GM23338 (cell line): Measurements from ENCODE around the gene CFAP299. TPM values are rescaled to one million over a fixed set of nuclear protein-coding genes. Genes with fewer than 3 reads are reported as not detected.

Source experiments
- ATAC-seq: fragments of 200-7000 bp; cut with Tn5 transposase; 3 replicates; pipeline ENCODE4 v1.9.1; 2020
- DNase-seq: peaks from one replicate; pipeline ENCODE4 v3.0.0-alpha.2; 2015; ENCODE audit warnings: low spot score
- H2AFZ ChIP-seq: fragments of 200-600 bp; sonication (generic); 2 replicates; pipeline ENCODE4 v1.8.0; 2016; ENCODE audit warnings: antibody characterized with exemption, mild to moderate bottlenecking, moderate library complexity
- H3F3A ChIP-seq: fragments of 200-600 bp; sonication (generic); replicated peaks from 2 replicates; pipeline ENCODE4 v1.8.0; 2017; ENCODE audit warnings: antibody characterized with exemption, mixed run types, low read depth
- H3K27ac ChIP-seq: fragments of 200-600 bp; sonication (generic); 2 replicates; pipeline ENCODE4 v1.6.1; 2016; ENCODE audit warnings: low read depth
- H3K27me3 ChIP-seq: fragments of 200-600 bp; sonication (generic); 2 replicates; pipeline ENCODE4 v1.8.0; 2016; ENCODE audit warnings: mild to moderate bottlenecking, mixed run types, moderate library complexity; ENCODE audit not compliant: insufficient read depth
- H3K36me3 ChIP-seq: fragments of 200-600 bp; sonication (generic); 2 replicates; pipeline ENCODE4 v1.8.0; 2016; ENCODE audit warnings: mild to moderate bottlenecking; ENCODE audit not compliant: insufficient read depth
- H3K4me1 ChIP-seq: fragments of 200-600 bp; sonication (generic); 2 replicates; pipeline ENCODE4 v1.8.0; 2016; ENCODE audit warnings: mild to moderate bottlenecking, moderate library complexity; ENCODE audit not compliant: insufficient read depth
- H3K4me2 ChIP-seq: fragments of 200-600 bp; sonication (generic); 2 replicates; pipeline ENCODE4 v1.7.1; 2017; ENCODE audit warnings: mixed run types
- H3K4me3 ChIP-seq: fragments of 200-600 bp; sonication (generic); 2 replicates; pipeline ENCODE4 v1.6.1; 2016; ENCODE audit warnings: mixed run types
- H3K79me2 ChIP-seq: fragments of 200-600 bp; sonication (generic); replicated peaks from 2 replicates; pipeline ENCODE4 v1.8.0; 2017; ENCODE audit warnings: mild to moderate bottlenecking; ENCODE audit not compliant: insufficient read depth
- H3K9me2 ChIP-seq: fragments of 200-600 bp; sonication (generic); 2 replicates; pipeline ENCODE4 v1.8.0; 2017; ENCODE audit not compliant: insufficient read depth
- H4K20me1 ChIP-seq: fragments of 200-600 bp; sonication (generic); replicated peaks from 2 replicates; pipeline ENCODE4 v1.8.0; 2017; ENCODE audit warnings: mild to moderate bottlenecking; ENCODE audit not compliant: insufficient read depth
- H3K27ac Mint-ChIP-seq: 2 replicates; pipeline ENCODE4 v1.8.0; 2020; ENCODE audit warnings: inconsistent platforms, mild to moderate bottlenecking, moderate library complexity, mixed read lengths
- H3K27me3 Mint-ChIP-seq: 3 replicates; pipeline ENCODE4 v1.8.0; 2022; ENCODE audit warnings: low read depth, mild to moderate bottlenecking, moderate library complexity, mixed read lengths, inconsistent platforms; ENCODE audit not compliant: insufficient read depth, poor library complexity
- H3K36me3 Mint-ChIP-seq: 3 replicates; pipeline ENCODE4 v1.8.0; 2021; ENCODE audit warnings: low read depth, mild to moderate bottlenecking, inconsistent platforms, moderate library complexity, mixed read lengths
- H3K4me1 Mint-ChIP-seq: 3 replicates; pipeline ENCODE4 v1.8.0; 2020; ENCODE audit warnings: mild to moderate bottlenecking, inconsistent platforms, mixed read lengths
- H3K4me3 Mint-ChIP-seq: 3 replicates; pipeline ENCODE4 v1.8.0; 2021; ENCODE audit warnings: moderate library complexity, mild to moderate bottlenecking, inconsistent platforms, mixed read lengths
- H3K9me3 Mint-ChIP-seq: 3 replicates; pipeline ENCODE4 v1.8.0; 2020; ENCODE audit warnings: moderate library complexity, mild to moderate bottlenecking, inconsistent platforms, mixed read lengths
- CREB1 ChIP-seq: fragments of 250-450 bp; sonication (Bioruptor Pico); IDR thresholded peaks from 2 replicates; pipeline ENCODE4 v1.5.0; 2020; ENCODE audit warnings: low read depth, mild to moderate bottlenecking, moderate library complexity
- CTCF ChIP-seq, 2 experiments: fragments of 200-600 bp in 1 of 2; sonication (generic) in 1 of 2; conservative IDR thresholded peaks; 2 replicates each; pipeline versions ENCODE4 v1.5.1 to v1.6.1; 2016 to 2017; ENCODE audit warnings: antibody characterized with exemption in 2 of 2, low read depth in 2 of 2, mild to moderate bottlenecking in 2 of 2, moderate library complexity in 1 of 2
- ETS1 ChIP-seq: IDR thresholded peaks from 2 replicates; pipeline ENCODE4 v1.6.1; 2016; ENCODE audit warnings: antibody characterized with exemption
- EZH2 ChIP-seq: fragments of 200-600 bp; sonication (generic); IDR thresholded peaks from one replicate; pipeline ENCODE4 v1.8.0; 2017; ENCODE audit warnings: antibody characterized with exemption, mild to moderate bottlenecking, low read depth; ENCODE audit not compliant: unreplicated experiment
- EZH2phosphoT487 ChIP-seq: fragments of 200-600 bp; sonication (generic); IDR thresholded peaks from one replicate; pipeline ENCODE4 v1.8.1; 2018; ENCODE audit warnings: antibody characterized with exemption; ENCODE audit not compliant: unreplicated experiment
- JUNB ChIP-seq: IDR thresholded peaks from one replicate; pipeline ENCODE4 v1.6.1; 2016; ENCODE audit warnings: antibody characterized with exemption; ENCODE audit not compliant: unreplicated experiment
- NANOG ChIP-seq: IDR thresholded peaks from 2 replicates; pipeline ENCODE4 v1.6.1; 2016; ENCODE audit warnings: antibody characterized with exemption, borderline replicate concordance
- POLR2AphosphoS5 ChIP-seq: IDR thresholded peaks from 2 replicates; pipeline ENCODE4 v1.6.1; 2016; ENCODE audit warnings: antibody characterized with exemption, low read depth
- STAT1 ChIP-seq: IDR thresholded peaks from one replicate; pipeline ENCODE4 v1.6.1; 2016; ENCODE audit warnings: antibody characterized with exemption; ENCODE audit not compliant: unreplicated experiment
- ZNF114 ChIP-seq: fragments of 250-450 bp; sonication (Bioruptor Pico); IDR thresholded peaks from 2 replicates; pipeline ENCODE4 v1.5.0; 2020; ENCODE audit warnings: mild to moderate bottlenecking, moderate library complexity
- ZNF331 ChIP-seq: fragments of 250-450 bp; sonication (Bioruptor Pico); IDR thresholded peaks from 2 replicates; pipeline ENCODE4 v1.5.0; 2020; ENCODE audit warnings: low read depth, mild to moderate bottlenecking, moderate library complexity
- polyA plus RNA-seq: library from polyadenylated mRNA; unstranded; fragments of >200 nt; fragmentation: Nextera tagmentation; extraction: Ambion mirVana; gene quantifications from 2 replicates; pipeline ENCODE4 v1.2.1, GENCODE V29; 2016
- total RNA-seq: library from RNA; depleted of rRNA; stranded (reverse); fragments of >200 nt; shearing (Covaris generic); gene quantifications from 2 replicates; pipeline ENCODE4 v1.2.3, GENCODE V29; 2014
- TF ChIP-seq, protein P1 (sequence below): fragments of 250-450 bp; sonication (Bioruptor Pico); IDR thresholded peaks from 2 replicates; pipeline ENCODE4 v1.5.0; 2020; ENCODE audit warnings: mild to moderate bottlenecking, moderate library complexity
- TF ChIP-seq, protein P2 (sequence below): IDR thresholded peaks from one replicate; pipeline ENCODE4 v1.6.1; 2018; ENCODE audit warnings: antibody characterized with exemption; ENCODE audit not compliant: unreplicated experiment

CFAP299 gene
- total and polyA plus RNA-seq, 2 experiments from 2014 or later: not detected

- Histone ChIP-seq H3K9me2 (peaks cover 9% of the 10 kb centered on the region), H2AFZ (no peak overlapping the region), H4K20me1 (no peaks in the 10 kb centered on the region), H3K27me3 (no peaks in the 10 kb centered on the region), H3K79me2 (no peaks in the 10 kb centered on the region), H3K36me3 (peaks cover 8% of the 10 kb centered on the region; the same call in 1 of the 2 replicates), H3K4me3 (no peak overlapping the region), H3K4me1 (no peaks in the 10 kb centered on the region), H3F3A (no peaks in the 10 kb centered on the region), H3K27ac (no peak overlapping the region), H3K4me2 (no peak overlapping the region)
- Mint-ChIP-seq H3K36me3 (peaks cover 28% of the 10 kb centered on the region), H3K4me3 (no peak overlapping the region), H3K27me3 (no peaks in the 10 kb centered on the region), H3K27ac (no peak overlapping the region), H3K9me3 (peaks cover 35% of the 10 kb centered on the region), H3K4me1 (peaks cover 1% of the 10 kb centered on the region; the same call in 2 of the 3 replicates)
- TF ChIP-seq STAT1: no peak
- TF ChIP-seq, protein P1, sequence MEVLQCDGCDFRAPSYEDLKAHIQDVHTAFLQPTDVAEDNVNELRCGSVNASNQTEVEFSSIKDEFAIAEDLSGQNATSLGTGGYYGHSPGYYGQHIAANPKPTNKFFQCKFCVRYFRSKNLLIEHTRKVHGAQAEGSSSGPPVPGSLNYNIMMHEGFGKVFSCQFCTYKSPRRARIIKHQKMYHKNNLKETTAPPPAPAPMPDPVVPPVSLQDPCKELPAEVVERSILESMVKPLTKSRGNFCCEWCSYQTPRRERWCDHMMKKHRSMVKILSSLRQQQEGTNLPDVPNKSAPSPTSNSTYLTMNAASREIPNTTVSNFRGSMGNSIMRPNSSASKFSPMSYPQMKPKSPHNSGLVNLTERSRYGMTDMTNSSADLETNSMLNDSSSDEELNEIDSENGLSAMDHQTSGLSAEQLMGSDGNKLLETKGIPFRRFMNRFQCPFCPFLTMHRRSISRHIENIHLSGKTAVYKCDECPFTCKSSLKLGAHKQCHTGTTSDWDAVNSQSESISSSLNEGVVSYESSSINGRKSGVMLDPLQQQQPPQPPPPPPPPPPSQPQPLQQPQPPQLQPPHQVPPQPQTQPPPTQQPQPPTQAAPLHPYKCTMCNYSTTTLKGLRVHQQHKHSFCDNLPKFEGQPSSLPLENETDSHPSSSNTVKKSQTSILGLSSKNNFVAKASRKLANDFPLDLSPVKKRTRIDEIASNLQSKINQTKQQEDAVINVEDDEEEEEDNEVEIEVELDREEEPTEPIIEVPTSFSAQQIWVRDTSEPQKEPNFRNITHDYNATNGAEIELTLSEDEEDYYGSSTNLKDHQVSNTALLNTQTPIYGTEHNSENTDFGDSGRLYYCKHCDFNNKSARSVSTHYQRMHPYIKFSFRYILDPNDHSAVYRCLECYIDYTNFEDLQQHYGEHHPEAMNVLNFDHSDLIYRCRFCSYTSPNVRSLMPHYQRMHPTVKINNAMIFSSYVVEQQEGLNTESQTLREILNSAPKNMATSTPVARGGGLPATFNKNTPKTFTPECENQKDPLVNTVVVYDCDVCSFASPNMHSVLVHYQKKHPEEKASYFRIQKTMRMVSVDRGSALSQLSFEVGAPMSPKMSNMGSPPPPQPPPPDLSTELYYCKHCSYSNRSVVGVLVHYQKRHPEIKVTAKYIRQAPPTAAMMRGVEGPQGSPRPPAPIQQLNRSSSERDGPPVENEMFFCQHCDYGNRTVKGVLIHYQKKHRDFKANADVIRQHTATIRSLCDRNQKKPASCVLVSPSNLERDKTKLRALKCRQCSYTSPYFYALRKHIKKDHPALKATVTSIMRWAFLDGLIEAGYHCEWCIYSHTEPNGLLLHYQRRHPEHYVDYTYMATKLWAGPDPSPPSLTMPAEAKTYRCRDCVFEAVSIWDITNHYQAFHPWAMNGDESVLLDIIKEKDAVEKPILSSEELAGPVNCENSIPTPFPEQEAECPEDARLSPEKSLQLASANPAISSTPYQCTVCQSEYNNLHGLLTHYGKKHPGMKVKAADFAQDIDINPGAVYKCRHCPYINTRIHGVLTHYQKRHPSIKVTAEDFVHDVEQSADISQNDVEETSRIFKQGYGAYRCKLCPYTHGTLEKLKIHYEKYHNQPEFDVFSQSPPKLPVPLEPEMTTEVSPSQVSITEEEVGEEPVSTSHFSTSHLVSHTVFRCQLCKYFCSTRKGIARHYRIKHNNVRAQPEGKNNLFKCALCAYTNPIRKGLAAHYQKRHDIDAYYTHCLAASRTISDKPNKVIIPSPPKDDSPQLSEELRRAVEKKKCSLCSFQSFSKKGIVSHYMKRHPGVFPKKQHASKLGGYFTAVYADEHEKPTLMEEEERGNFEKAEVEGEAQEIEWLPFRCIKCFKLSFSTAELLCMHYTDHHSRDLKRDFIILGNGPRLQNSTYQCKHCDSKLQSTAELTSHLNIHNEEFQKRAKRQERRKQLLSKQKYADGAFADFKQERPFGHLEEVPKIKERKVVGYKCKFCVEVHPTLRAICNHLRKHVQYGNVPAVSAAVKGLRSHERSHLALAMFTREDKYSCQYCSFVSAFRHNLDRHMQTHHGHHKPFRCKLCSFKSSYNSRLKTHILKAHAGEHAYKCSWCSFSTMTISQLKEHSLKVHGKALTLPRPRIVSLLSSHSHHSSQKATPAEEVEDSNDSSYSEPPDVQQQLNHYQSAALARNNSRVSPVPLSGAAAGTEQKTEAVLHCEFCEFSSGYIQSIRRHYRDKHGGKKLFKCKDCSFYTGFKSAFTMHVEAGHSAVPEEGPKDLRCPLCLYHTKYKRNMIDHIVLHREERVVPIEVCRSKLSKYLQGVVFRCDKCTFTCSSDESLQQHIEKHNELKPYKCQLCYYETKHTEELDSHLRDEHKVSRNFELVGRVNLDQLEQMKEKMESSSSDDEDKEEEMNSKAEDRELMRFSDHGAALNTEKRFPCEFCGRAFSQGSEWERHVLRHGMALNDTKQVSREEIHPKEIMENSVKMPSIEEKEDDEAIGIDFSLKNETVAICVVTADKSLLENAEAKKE (CRISPR knock-in tag): no peak
- TF ChIP-seq ZNF331: no peak
- no peak for TF ChIP-seq JUNB
- TF ChIP-seq, protein P2, sequence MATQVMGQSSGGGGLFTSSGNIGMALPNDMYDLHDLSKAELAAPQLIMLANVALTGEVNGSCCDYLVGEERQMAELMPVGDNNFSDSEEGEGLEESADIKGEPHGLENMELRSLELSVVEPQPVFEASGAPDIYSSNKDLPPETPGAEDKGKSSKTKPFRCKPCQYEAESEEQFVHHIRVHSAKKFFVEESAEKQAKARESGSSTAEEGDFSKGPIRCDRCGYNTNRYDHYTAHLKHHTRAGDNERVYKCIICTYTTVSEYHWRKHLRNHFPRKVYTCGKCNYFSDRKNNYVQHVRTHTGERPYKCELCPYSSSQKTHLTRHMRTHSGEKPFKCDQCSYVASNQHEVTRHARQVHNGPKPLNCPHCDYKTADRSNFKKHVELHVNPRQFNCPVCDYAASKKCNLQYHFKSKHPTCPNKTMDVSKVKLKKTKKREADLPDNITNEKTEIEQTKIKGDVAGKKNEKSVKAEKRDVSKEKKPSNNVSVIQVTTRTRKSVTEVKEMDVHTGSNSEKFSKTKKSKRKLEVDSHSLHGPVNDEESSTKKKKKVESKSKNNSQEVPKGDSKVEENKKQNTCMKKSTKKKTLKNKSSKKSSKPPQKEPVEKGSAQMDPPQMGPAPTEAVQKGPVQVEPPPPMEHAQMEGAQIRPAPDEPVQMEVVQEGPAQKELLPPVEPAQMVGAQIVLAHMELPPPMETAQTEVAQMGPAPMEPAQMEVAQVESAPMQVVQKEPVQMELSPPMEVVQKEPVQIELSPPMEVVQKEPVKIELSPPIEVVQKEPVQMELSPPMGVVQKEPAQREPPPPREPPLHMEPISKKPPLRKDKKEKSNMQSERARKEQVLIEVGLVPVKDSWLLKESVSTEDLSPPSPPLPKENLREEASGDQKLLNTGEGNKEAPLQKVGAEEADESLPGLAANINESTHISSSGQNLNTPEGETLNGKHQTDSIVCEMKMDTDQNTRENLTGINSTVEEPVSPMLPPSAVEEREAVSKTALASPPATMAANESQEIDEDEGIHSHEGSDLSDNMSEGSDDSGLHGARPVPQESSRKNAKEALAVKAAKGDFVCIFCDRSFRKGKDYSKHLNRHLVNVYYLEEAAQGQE: no peak
- no peak for TF ChIP-seq NANOG
- TF ChIP-seq ETS1: no peak
- no peak for TF ChIP-seq POLR2AphosphoS5
- TF ChIP-seq CTCF (conservative IDR thresholded peaks at IDR 0.05; ENCODE audit: low read depth in 2 of 2): no peak
- no peak for TF ChIP-seq CREB1 (CRISPR knock-in tag)
- no peak for TF ChIP-seq ZNF114 (CRISPR knock-in tag)
- TF ChIP-seq EZH2: no peak
- no peak for TF ChIP-seq EZH2phosphoT487
- DNase-seq (peak; percentile 9), ATAC-seq (no peak)
These were observed 35.5 kb downstream of the CFAP299 start for GRCh38 chr4:80371046-80371445.
